GM21447 (cell line): ENCODE data around the gene SIRT1.
"Not testable (repeated sequence)": the region's sequence is repeated elsewhere in the genome, so short reads cannot be mapped to it uniquely, and the experiment has no call there.

Experiments
- ATAC-seq: cut with Tn5 transposase; IDR thresholded peaks from one replicate; pipeline ENCODE4 v1.9.1; 2021; ENCODE audit not compliant: unreplicated experiment

SIRT1 gene

GRCh38 chr10:67955614-67956013 is 71.2 kb downstream of the SIRT1 start:
- ATAC-seq = no peak

GRCh38 chr10:67959839-67960476 is 75.5 kb downstream of the SIRT1 start:
- ATAC-seq = no peak

DNA sequence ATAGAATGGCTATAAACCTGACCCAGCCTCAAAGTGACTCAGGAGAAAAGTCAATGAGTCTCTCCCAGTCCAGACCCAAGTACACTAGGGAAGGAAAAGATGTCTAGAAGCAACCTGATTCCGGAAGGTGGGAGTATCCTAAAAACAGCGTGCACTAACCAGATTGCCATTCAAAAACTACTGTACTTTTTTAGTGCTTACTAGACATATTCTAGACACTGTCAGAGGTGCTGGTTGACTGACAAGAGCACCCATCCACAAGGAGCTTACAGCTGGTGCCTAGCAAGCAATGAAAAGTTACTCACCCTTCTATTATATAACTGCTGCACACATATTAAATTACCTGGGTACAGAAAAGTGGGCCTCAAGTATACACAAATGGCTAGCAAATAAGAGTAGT is 81.0 kb downstream of the SIRT1 start:
- ATAC-seq = no peak

DNA sequence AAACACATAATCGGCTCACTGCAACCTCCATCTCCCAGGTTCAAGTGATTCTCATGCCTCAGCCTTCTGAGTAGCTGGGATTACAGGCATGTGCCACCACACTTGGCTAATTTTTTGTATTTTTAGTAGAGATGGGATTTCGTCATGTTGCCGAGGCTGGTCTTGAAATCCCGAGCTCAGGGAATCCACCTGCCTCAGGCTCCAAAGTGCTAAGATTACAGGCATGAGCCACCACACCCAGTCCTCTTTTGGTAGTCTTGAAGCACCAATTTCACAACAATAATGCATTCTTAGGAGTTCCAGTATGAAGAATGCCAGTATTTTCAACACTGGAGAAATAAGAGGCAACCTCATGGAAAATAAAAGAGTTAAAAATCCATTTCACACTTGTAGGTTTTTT is 81.6 kb downstream of the SIRT1 start:
- ATAC-seq = not testable (repeated sequence)
